Measurements from ENCODE around the gene SPNS2. TPM values are rescaled to one million over a fixed set of nuclear protein-coding genes. Genes with fewer than 3 reads are reported as not detected.

SPNS2 gene
- total RNA-seq, 2 donors from 2014 or later = 19.2 to 58.0 TPM

DNA sequence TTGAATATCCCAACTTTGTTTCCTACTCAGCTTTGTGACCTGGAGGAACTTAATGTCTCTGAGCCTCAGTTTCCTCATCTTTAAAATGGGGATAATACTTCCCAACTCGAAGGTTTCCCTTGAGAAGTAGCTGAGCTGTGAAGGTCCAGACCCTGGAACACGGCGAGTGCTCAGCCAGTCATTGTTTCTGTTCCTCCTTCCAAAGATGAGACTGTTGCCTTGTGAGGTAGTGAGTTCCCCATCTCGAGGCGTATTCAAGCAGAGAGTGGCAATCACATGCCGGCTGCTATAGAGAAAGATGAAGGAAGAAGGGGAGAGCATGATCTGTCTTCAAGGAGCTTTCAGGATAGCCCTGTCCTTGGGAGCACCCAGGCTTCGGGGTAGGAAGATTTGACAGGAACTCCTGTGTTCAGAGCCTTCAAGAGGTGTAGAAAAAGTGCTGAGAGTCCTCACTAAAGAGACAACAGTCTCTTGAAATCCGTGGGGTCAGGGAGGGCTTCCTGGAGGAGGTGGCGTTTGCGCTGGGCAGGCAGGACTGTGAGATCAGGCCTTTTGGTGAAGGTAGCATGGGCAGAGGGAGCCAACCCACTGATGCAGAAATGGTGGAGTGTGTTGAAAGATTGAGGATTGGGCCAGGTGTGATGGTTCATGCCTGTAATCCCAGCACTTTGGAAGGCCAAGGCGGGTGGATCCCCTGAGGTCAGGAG lies 27.2 kb downstream of the SPNS2 start:
- no peaks in the 10 kb centered on the region for H3K27me3 ChIP-seq
- H3K4me3 ChIP-seq = no peak overlapping the region
- intact Hi-C loops (cut with DNase I) = no loop called here
- no peak overlapping the region for H3K27ac ChIP-seq
- no peaks in the 10 kb centered on the region for H3K9me3 ChIP-seq
- no peaks in the 10 kb centered on the region for H3K36me3 ChIP-seq (replicated peaks in 1 of 2; ENCODE audit: insufficient read depth in 1 of 2, low read depth in 2 of 2)
- peaks cover 18% of the 10 kb centered on the region for H3K4me1 ChIP-seq
- WGBS, 2 donors = 78 to 79% methylated on average over 11 of the region's 11 CpGs
- DNase-seq = no peak
- TF ChIP-seq, protein P1, sequence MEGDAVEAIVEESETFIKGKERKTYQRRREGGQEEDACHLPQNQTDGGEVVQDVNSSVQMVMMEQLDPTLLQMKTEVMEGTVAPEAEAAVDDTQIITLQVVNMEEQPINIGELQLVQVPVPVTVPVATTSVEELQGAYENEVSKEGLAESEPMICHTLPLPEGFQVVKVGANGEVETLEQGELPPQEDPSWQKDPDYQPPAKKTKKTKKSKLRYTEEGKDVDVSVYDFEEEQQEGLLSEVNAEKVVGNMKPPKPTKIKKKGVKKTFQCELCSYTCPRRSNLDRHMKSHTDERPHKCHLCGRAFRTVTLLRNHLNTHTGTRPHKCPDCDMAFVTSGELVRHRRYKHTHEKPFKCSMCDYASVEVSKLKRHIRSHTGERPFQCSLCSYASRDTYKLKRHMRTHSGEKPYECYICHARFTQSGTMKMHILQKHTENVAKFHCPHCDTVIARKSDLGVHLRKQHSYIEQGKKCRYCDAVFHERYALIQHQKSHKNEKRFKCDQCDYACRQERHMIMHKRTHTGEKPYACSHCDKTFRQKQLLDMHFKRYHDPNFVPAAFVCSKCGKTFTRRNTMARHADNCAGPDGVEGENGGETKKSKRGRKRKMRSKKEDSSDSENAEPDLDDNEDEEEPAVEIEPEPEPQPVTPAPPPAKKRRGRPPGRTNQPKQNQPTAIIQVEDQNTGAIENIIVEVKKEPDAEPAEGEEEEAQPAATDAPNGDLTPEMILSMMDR (IDR thresholded peaks at IDR 0.05) = no peak
- TF ChIP-seq POLR2A (IDR thresholded peaks at IDR 0.05) = no peak
- no peak for ATAC-seq

DNA sequence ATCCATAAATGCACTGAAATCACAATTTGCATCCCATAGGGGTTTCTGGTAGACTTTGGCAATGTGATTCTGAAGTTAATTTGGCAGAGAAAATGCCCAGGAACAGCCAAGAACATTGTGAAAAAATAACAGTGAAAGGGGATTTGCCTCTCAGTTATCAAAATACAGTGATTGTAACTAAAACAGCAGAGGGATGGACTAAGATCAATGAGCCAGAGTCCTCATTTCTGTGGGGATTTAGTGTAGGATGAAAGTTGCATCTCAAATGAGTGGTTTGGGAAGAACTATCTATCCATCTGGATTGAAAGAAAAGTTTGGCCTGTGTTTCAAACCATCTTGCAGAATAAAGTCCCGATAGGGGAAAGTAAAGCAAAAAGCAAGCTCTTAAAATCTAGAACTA lies 28.5 kb downstream of the SPNS2 start:
- WGBS, 2 donors = 72 to 73% methylated on average over 1 of the region's 1 CpG
- no peaks in the 10 kb centered on the region for H3K9me3 ChIP-seq
- H3K27ac ChIP-seq = no peak overlapping the region
- no peak for ATAC-seq
- DNase-seq = no peak
- no peaks in the 10 kb centered on the region for H3K36me3 ChIP-seq (replicated peaks in 1 of 2; ENCODE audit: insufficient read depth in 1 of 2, low read depth in 2 of 2)
- TF ChIP-seq, protein P1 (IDR thresholded peaks at IDR 0.05) = no peak
- no peak for TF ChIP-seq POLR2A (IDR thresholded peaks at IDR 0.05)
- H3K27me3 ChIP-seq = no peaks in the 10 kb centered on the region
- H3K4me3 ChIP-seq = no peak overlapping the region
- intact Hi-C loops (cut with DNase I) = no loop called here
- H3K4me1 ChIP-seq = peaks cover 6% of the 10 kb centered on the region

DNA sequence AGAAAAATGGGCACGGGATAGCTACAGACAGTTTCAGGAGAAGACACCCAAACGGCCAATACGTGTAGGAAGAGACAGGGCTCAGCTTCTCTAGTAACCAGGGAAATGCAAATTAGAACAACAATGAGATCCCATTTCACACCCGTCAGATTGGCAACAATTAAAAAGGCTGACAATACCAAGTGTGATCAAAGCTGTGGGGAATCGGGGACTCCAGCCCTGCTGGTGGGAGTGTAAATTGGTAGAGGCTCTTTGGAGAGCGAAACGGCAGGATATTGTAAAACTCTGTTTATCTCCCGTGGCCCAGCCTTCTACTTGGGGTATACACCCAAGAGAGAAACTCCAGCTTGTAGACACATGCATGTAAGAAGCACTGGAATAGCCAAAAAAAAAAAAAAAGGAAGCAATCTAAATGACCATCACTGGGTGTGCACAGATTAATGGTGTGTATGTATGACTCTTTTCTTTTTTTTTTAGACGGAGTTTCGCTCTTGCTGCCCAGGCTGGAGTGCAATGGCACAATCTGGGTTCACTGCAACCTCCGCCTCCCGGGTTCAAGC lies 29.0 kb downstream of the SPNS2 start:
- H3K4me3 ChIP-seq = no peak overlapping the region
- H3K36me3 ChIP-seq (replicated peaks in 1 of 2; ENCODE audit: insufficient read depth in 1 of 2, low read depth in 2 of 2) = no peaks in the 10 kb centered on the region
- H3K9me3 ChIP-seq = no peaks in the 10 kb centered on the region
- TF ChIP-seq POLR2A (IDR thresholded peaks at IDR 0.05) = no peak
- TF ChIP-seq, protein P1 (IDR thresholded peaks at IDR 0.05) = no peak
- H3K27ac ChIP-seq = no peak overlapping the region
- DNase-seq (no peak), ATAC-seq (no peak)
- peaks cover under 1% of the 10 kb centered on the region for H3K4me1 ChIP-seq
- H3K27me3 ChIP-seq = no peaks in the 10 kb centered on the region
- 78 to 79% methylated on average over 12 of the region's 12 CpGs for WGBS, 2 donors
- intact Hi-C loops (cut with DNase I) = no loop called here

DNA sequence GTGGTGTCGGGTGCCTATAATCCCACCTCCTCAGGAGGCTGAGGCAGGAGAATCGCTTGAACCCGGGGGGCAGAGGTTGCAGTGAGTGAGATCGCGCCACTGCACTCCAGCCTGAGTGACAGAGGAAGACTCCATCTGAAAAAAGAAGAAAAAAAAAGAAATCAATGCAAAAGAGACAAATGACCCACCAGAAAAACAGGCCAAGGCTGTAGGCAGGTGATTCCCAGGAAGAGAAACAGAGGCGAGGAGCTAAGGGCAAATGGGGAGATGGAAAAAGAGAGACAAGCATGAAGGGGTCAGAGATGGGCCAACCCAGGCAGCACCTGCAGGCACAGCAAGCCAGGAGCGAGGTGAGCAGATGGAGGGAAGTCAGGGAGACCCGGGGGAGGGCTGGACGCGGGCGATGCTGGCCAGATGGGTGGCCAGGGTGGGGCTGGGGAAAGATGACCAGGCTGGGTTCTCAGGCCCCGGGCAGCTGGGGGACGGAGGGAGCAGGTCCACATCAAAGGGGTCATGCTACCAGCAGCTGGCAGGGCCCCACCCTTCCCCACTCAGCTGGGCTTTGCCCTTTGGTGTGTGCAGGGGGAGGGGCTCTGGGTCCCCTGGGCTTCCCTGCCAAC lies 31.0 kb downstream of the SPNS2 start:
- Histone ChIP-seq H3K36me3 (replicated peaks in 1 of 2; ENCODE audit: insufficient read depth in 1 of 2, low read depth in 2 of 2) (no peaks in the 10 kb centered on the region), H3K9me3 (no peaks in the 10 kb centered on the region), H3K4me3 (no peak overlapping the region), H3K27me3 (no peaks in the 10 kb centered on the region), H3K4me1 (no peaks in the 10 kb centered on the region), H3K27ac (peak overlapping the region in 1 of 4 donors; percentile 17)
- TF ChIP-seq, protein P1 (IDR thresholded peaks at IDR 0.05) = no peak
- no peak for TF ChIP-seq POLR2A (IDR thresholded peaks at IDR 0.05)
- ATAC-seq = no peak
- no peak for DNase-seq
- intact Hi-C loops (cut with DNase I) = no loop called here
- WGBS, 2 donors = 79 to 89% methylated on average over 12 to 13 of the region's 13 CpGs

Data from body of pancreas (tissue), 4 donors.